Stimulated activated naive CD4-positive, alpha-beta T cell (primary cell): ENCODE data around the gene DNM3.

Experiments used
- DNase-seq, 6 experiments: peaks; one replicate each; lab custom pipeline; 2025; lab: John Stamatoyannopoulos, UW

DNM3 gene

GRCh38 chr1:171973421-171973820 is 132.1 kb downstream of the DNM3 start:
- DNase-seq, result no peak

- no peak for DNase-seq
Observed at GRCh38 chr1:171981303-171981702, 140.0 kb downstream of the DNM3 start.

- no peak for DNase-seq
Observed at GRCh38 chr1:171983584-171983983, 142.3 kb downstream of the DNM3 start.

- DNase-seq, result no peak
Observed at GRCh38 chr1:171984262-171984661, 143.0 kb downstream of the DNM3 start.

GRCh38 chr1:171984850-171985485 is 143.7 kb downstream of the DNM3 start:
- peak in 3 of 6 experiments; percentile 9 to 44 (median 40) for DNase-seq

- no peak for DNase-seq
Observed at GRCh38 chr1:171985639-171986038, 144.3 kb downstream of the DNM3 start.

- no peak for DNase-seq
Observed at GRCh38 chr1:171988243-171988885, 147.1 kb downstream of the DNM3 start.

GRCh38 chr1:171990371-171990770 is 149.1 kb downstream of the DNM3 start:
- DNase-seq, result no peak

- no peak for DNase-seq
Observed at GRCh38 chr1:171994293-171994692, 153.0 kb downstream of the DNM3 start.

GRCh38 chr1:171995573-171995972 is 154.3 kb downstream of the DNM3 start:
- no peak for DNase-seq

- DNase-seq, result no peak
Observed at GRCh38 chr1:171997936-171998335, 156.6 kb downstream of the DNM3 start.

- DNase-seq, result no peak
Observed at GRCh38 chr1:171998711-171999110, 157.4 kb downstream of the DNM3 start.

- DNase-seq, result no peak
Observed at GRCh38 chr1:171999756-172000155, 158.5 kb downstream of the DNM3 start.

GRCh38 chr1:172001288-172001687 is 160.0 kb downstream of the DNM3 start:
- no peak for DNase-seq

- DNase-seq, result peak in 3 of 6 experiments; percentile 5 to 47 (median 25)
Observed at GRCh38 chr1:172002725-172003345, 161.5 kb downstream of the DNM3 start.

GRCh38 chr1:172003766-172004530 is 162.7 kb downstream of the DNM3 start:
- DNase-seq, result no peak

GRCh38 chr1:172004671-172005070 is 163.4 kb downstream of the DNM3 start:
- DNase-seq, result no peak

- DNase-seq, result no peak
Observed at GRCh38 chr1:172005856-172006255, 164.6 kb downstream of the DNM3 start.

GRCh38 chr1:172006660-172007059 is 165.4 kb downstream of the DNM3 start:
- DNase-seq, result no peak

- no peak for DNase-seq
Observed at GRCh38 chr1:172018727-172019311, 177.5 kb downstream of the DNM3 start.

GRCh38 chr1:172019976-172020375 is 178.7 kb downstream of the DNM3 start:
- DNase-seq, result no peak

- DNase-seq, result no peak
Observed at GRCh38 chr1:172024516-172024915, 183.2 kb downstream of the DNM3 start.
